HG02610 (cell line): ENCODE results near the gene SEMA6A.

Experiments used
- ATAC-seq: cut with Tn5 transposase; IDR thresholded peaks from one replicate; pipeline ENCODE4 v1.9.1; 2021; ENCODE audit warnings: mild to moderate bottlenecking, moderate library complexity; ENCODE audit not compliant: unreplicated experiment

SEMA6A gene

DNA sequence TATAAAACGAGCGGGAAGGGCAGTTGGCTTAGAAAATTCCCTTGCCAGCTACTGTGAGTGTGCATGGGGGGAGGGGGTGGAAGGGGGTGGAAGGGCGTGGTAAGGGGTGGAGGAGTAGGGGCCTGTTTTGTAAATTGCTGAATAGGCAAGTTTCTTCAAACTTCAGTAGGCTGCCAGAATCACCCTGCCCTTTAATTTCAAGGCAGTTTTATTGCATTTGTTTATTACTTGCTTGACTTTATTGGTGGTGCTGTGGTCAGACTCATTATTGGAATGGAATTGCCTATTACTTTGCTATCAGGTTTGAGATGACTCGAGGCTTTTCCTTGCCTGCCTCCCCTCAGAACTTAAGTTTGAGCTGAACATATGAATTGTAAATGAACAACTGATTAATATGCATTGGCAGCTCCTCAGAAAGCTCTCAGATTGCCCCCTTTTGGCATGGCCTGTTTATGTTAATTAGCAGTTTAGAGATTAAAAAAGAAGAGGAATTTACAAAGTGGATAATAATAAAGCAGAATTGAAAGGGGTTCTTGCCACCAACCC, 76.0 kb downstream of the SEMA6A start:
- ATAC-seq = no peak

GRCh38 chr5:116497631-116498030, 77.0 kb downstream of the SEMA6A start:
- no peak for ATAC-seq

GRCh38 chr5:116495786-116496357, 78.8 kb downstream of the SEMA6A start:
- ATAC-seq = no peak

GRCh38 chr5:116494784-116495450, 79.7 kb downstream of the SEMA6A start:
- no peak for ATAC-seq

- peak; percentile 64 for ATAC-seq
Observed at GRCh38 chr5:116492776-116493175, 81.8 kb downstream of the SEMA6A start.

GRCh38 chr5:116492016-116492623, 82.5 kb downstream of the SEMA6A start:
- ATAC-seq = peak; percentile 77

GRCh38 chr5:116488356-116489041, 86.1 kb downstream of the SEMA6A start:
- no peak for ATAC-seq

DNA sequence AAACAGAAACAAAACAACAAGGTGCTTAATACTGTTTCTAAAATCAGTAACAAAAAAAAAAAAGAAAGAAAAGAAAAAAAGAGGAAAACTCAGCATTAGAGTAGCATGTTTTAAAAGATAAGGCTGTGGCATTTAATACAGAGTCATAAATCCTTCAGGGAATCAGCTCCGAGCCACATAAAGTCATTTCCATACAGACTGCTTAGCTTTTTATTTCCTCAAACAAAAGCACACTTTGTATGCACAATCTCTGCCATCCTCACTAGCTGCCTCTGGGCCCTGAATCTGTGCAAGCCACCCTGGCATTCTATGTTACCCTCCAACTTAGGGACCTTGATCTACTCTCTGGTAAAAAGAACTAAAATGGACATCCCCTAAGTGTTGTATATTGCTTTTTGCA, 87.6 kb downstream of the SEMA6A start:
- ATAC-seq = no peak

- no peak for ATAC-seq
Observed at GRCh38 chr5:116486588-116486987, 88.0 kb downstream of the SEMA6A start.

DNA sequence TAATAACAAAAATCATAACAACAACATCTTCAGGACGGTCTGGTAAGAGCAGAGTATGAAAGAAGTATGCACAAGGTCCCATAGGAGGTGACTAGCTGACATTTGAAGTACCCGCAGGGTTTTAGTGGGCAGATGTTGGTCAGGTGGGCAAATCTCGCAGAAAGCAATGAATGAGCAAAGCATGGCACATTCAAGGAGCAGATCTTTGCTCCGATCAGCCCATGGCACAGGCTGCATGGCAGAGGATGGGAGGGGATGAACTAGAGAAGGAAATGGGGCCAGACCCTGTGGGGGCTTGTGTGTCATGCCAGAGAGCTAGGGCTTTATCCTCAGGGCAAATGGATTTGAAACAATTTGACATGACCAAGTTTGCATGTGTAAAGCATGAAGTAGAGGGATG, 90.0 kb downstream of the SEMA6A start:
- ATAC-seq = no peak

- ATAC-seq = no peak
Observed at GRCh38 chr5:116482394-116482793, 92.2 kb downstream of the SEMA6A start.

DNA sequence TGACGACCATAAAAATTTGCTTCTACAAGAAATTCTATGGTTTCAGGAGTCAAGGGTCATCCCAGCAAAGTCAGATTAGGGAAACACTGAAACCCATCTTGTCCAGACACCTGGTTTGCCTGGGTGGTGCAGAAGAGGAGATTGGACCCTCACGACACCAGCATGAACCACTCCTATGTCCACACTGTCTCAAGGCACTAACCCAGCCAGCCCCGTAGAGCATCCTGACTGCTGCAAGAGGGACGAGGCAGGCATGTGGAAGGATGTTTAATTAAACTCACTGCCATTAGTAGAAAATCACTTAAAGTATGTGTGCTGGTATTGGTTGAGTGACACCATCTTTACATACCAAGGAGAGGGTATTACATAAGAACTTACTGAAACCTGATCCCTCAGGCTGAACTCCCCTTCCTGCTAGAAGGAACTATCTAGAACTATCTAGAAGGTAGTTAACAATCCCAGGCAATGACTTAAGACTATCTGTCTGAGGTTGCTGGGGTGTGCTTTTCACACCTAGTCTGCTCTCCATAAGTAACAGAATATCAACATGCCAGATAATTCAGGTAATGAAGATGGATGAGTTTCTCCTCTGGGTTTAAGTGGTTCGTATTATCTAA, 93.6 kb downstream of the SEMA6A start:
- ATAC-seq = no peak

DNA sequence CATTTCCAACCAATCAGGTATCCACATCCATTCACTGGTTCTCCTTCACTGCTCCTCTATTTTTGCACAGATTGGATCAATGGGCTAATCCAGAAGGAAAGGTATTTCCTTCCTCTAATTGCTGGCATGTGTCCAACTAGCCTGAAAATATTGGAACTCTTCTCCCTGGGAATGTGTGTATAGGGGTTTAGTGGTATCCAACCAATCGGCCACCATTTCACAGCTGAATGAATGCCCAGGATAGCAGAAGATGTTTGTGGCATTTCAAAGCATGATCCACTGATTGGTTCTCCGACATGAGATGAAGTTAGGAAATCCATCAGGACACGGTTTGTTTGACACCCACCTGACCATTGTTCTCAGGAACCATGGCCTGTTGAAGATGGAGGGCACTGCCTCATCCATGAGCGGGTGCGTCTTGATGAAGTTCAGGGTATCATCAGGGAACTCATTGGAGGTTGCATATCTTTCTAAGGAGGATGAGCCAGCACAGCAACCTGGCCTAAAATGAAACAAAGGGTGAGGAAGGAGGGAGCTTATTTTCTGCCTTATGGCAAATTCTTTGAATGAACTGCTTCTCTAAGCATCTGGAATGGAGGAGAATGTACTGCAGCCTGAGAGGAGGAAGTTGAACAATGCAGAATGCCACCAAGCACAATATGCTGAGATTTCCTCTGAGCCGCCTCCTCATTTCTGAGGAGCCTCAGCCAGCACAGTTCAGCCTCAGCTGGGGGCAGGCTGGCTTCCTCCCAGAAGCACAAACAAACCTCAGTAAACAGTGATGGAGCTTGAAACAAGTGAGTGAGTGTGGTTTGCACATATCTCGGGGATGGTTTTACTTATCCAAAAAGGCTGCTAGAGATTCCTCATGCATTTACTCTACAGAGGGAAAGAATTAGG, 94.6 kb downstream of the SEMA6A start:
- no peak for ATAC-seq

GRCh38 chr5:116478491-116478890, 96.1 kb downstream of the SEMA6A start:
- no peak for ATAC-seq

DNA sequence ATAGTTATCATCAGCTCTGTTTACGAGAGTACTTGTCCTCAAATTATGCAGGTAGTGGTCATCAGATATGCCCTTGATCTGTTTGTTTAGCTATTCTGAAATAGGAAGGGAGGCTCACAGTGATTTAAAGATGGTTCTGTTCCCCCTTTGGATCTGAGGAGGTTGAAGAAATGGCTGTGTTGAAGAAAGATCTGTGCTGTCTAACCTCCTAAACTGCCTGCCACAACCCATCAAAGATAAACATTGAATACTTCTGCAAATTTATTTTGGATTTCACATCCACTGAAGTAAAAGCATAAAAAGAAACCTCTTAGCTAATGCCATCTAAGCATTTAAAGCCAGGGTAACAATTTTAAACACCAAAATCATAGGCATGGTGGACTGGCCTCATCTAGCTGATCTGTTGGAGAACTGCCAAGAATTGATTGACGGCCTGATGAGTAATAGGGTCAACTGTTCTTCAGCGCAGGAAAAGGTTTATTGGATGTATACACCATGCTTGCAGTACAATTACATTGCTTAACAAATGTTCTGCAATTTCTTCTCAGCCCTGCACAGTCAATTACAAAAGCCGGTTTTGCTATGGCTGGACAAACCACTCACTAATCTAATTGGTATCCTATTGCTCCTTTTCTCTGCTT, 97.6 kb downstream of the SEMA6A start:
- ATAC-seq = no peak

DNA sequence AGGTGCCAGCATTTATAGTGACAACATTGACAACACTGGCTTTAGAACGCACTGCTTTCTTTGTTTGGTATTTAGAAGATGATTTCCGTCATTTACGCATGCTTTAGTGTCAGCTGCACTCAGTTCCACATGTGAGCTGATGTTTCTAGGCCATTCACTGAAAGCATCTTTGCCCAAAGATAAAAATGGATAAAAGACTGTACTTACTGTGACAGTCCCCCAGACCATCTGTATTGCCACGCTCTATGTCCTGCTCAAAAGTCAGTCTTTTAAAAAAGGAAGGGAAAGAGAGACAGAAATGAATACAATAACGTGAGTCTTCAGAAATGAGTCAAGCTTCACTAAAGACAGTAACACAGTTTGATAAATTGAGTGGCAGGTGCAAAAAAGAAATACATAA, 99.3 kb downstream of the SEMA6A start:
- peak; percentile 94 for ATAC-seq

DNA sequence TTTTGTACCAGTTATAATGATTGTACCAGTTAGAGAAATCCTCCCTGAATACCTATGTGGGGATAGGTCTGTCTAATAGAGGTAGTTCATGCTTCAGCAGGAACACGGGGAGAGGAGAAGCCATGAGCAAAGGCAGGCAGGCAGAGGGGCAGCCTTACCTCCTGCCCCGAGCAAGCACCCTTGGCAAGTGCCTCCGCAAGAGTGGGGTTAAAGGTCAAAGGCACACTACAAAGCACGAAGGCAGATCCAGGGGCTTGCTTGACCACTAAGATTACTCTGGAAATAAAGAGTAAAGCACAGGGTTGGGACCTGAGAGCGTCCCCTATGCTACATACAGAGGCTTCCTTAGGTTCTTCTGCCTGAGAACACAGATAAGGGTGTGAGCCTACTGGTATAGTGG, 100.9 kb downstream of the SEMA6A start:
- ATAC-seq = no peak

- no peak for ATAC-seq
Observed at GRCh38 chr5:116472274-116472673, 102.3 kb downstream of the SEMA6A start.

DNA sequence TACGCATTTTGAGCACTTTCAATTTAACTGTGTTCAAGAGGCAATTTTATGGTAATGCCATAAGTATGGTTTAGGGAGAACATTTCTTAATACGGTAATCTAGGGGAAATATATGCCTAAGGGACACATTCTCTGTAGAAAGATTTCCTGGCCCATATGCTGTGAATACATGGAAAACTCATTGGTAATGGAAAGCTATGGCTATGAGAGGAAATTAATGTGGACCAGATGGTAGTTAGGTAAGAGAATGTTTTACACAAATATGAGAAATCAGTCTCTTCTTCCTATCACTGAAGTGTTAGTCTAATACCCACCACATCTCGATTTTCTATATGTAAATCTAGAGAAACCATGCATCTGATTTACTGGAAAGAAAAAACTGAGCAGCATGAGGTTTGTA, 105.0 kb downstream of the SEMA6A start:
- ATAC-seq = no peak

- no peak for ATAC-seq
Observed at GRCh38 chr5:116468583-116468982, 106.0 kb downstream of the SEMA6A start.
